Inferior parietal cortex (tissue), 1 donor: Measurements from ENCODE around the gene TBC1D9B.
"Not testable (repeated sequence)": the region's sequence is repeated elsewhere in the genome, so short reads cannot be mapped to it uniquely, and the experiment has no call there.

Source experiments
- DNase-seq: peaks from one replicate; pipeline ENCODE4 v3.0.0-alpha.2; 2016; ENCODE audit errors: extremely low spot score

The TBC1D9B gene

DNA sequence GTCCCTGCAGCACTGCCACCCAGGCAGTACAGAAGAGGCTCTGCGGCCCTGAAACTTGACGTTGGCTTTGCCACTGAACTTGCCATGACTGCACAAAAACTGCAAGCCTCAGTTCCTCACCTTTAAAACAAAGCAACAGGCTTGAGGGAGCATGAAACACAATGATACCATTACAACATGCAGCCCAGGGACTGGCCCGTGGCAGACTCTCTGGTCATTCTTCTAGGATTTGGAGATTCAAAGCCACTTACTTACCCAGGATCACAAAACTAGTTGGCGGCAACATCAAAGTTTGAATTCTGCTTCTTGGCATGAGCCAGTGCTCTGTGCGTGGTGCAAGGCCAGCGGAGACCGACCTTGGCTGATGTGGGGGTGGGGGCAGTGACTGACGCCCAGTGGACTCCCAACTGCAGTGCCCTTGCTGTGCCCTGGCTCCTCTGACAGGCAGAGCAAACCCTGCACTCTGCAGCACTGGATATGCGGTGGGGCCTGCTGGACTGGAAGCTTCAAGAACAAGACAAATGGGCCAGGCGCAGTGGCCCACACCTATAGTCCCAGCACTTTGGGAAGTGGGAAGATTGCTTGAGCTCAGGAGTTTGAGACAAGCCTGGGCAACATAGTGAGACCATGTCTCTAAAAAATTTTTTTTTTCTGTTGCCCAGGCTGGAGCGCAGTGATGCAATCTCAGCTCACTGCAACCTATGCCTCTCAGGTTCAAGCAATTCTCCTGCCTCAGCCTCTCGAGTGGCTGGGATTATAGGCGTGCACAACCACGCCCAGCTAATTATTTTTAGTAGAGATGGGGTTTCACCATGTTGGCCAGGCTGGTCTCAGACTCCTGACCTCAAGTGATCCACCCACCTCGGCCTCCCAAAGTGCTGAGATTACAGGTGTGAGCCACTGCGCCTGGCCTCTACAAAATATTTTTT lies 68.1 kb downstream of the TBC1D9B start:
- no peak for DNase-seq

- no peak for DNase-seq
Observed at GRCh38 chr5:179837076-179838011, 70.4 kb downstream of the TBC1D9B start.

- DNase-seq = no peak
Observed at GRCh38 chr5:179836225-179837019, 71.3 kb downstream of the TBC1D9B start.

DNA sequence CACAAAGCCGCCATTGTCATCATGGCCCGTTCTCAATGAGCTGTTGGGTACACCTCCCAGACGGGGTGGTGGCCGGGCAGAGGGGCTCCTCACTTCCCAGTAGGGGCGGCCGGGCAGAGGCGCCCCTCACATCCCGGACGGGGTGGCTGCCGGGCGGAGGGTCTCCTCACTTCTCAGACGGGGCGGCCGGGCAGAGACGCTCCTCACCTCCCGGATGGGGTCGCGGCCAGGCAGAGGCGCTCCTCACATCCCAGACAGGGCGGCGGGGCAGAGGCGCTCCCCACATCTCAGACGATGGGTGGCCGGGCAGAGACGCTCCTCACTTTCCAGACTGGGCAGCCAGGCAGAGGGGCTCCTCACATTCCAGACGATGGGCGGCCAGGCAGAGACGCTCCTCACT lies 72.8 kb downstream of the TBC1D9B start:
- not testable (repeated sequence) for DNase-seq

- no peak for DNase-seq
Observed at GRCh38 chr5:179834120-179834519, 73.6 kb downstream of the TBC1D9B start.

GRCh38 chr5:179833709-179834070 lies 74.0 kb downstream of the TBC1D9B start:
- DNase-seq = no peak

GRCh38 chr5:179833056-179833708 lies 74.5 kb downstream of the TBC1D9B start:
- no peak for DNase-seq

DNA sequence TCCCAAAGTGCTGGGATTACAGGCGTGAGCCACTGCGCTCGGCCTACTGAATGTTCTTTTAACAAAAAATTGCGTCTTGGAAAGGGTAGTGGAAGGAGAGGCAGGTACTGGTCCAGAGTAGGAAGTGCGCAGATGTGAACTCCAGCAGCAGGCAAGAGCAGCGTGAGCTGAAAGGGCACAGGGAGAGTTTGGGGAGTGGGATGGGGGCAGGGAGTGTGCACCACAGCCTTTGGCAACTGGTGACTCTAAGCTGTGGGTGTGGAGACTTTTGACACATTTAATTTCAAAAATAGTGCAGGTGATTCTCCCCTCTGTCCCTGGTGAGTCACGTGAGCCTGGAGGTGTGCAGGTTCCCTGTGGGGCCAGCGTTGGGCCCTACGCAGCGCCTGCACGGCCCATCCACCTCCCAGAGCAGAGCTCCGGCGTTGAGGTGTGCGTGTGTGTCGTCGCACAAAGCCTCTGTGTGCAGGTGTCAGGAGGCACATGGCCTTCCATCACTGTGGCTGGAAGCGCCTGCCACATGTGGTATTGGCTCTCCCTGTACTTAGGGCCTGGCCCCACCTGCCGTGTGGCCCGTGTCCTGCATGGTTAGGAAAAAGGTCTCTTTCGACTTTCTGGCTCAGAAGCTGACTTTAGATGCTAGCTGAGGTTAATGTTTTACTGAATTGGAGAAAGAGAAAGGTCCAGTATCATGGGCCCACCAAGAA lies 75.5 kb downstream of the TBC1D9B start:
- DNase-seq = no peak

- no peak for DNase-seq
Observed at GRCh38 chr5:179830818-179831468, 76.8 kb downstream of the TBC1D9B start.

GRCh38 chr5:179829732-179830435 lies 77.8 kb downstream of the TBC1D9B start:
- no peak for DNase-seq

GRCh38 chr5:179828756-179829421 lies 78.8 kb downstream of the TBC1D9B start:
- DNase-seq = no peak

- DNase-seq = no peak
Observed at GRCh38 chr5:179827680-179828079, 80.0 kb downstream of the TBC1D9B start.

DNA sequence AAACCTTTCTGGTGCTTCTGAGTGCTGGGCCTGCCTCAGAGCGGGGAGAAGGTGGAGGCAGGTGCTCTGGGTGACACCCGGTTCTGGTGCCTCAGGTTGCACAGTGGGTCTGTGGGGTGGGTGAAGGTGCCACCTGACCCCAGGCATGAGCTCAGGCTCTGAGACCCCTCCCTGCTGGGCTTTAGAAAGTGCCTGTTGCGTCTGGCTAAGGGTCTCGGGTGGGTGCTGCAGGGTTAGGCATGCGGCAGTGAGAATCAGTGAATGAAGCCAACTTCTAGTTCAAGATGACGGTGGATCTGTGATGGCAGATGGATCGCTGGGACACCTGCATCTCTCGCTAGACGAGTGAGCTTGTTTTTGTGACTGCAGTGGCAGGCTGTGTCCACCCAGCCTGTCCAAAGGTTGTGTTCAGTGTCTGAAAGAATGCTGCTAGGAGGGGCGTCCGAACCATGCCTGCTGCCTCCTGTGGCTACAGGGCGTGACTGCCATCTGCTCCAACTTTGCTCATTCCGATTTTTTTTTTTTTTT lies 82.0 kb downstream of the TBC1D9B start:
- no peak for DNase-seq

GRCh38 chr5:179824745-179825112 lies 83.0 kb downstream of the TBC1D9B start:
- no peak for DNase-seq

DNA sequence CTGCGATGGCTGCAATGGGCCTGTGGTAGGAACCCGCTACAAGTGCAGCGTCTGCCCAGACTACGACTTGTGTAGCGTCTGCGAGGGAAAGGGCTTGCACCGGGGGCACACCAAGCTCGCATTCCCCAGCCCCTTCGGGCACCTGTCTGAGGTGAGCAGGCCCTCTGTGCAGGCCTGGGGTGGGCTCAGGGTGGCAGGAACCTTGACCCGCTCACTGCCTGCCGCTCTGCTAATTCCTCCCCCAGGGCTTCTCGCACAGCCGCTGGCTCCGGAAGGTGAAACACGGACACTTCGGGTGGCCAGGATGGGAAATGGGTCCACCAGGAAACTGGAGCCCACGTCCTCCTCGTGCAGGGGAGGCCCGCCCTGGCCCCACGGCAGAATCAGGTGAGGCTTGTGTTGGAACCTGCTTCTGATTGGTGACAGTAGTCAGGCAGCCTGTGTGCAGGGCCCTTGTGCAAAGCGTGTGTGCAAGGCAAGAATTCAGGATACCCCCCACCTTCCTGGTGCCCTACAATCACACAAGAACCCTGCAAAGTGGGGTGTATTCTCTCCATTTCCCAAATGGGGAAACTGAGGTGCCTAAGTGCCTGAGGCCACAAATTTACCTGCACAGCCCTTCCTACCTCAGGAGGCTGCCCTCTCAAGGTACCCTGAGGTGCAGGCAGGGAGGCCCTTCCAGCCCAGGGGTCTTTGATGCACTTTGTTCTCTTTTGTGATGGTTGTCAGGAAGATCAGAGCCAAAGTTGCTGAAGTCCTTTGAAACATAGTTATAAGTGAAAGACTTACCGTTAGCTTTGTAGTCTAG lies 83.6 kb downstream of the TBC1D9B start:
- DNase-seq = no peak

GRCh38 chr5:179822444-179822990 lies 85.2 kb downstream of the TBC1D9B start:
- no peak for DNase-seq

DNA sequence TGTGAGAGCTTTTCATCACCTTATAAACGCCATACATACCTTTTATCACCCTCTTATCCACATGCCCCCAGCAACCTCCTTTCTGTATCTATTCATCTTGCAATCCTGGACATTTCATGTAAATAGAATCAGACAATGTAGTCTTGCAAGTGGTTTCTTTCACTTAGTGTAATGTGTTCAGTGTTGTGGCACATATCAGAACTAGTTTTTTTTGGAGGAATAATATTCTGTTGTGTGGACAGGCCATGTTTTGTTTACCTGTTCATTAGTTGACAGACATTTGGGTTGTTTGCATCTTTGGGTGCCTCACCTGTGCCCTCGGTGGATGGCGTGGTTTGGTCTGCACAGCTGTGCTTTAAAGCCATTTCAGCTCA lies 85.7 kb downstream of the TBC1D9B start:
- DNase-seq = no peak
